NCI-H2029 (cell line): ENCODE measurements around the gene FIBIN.
"Not testable (repeated sequence)": the region's sequence is repeated elsewhere in the genome, so short reads cannot be mapped to it uniquely, and the experiment has no call there.

ENCODE experiments used
- DNase-seq: peaks from one replicate; lab custom pipeline; 2025; lab: John Stamatoyannopoulos, UW

FIBIN gene

DNA sequence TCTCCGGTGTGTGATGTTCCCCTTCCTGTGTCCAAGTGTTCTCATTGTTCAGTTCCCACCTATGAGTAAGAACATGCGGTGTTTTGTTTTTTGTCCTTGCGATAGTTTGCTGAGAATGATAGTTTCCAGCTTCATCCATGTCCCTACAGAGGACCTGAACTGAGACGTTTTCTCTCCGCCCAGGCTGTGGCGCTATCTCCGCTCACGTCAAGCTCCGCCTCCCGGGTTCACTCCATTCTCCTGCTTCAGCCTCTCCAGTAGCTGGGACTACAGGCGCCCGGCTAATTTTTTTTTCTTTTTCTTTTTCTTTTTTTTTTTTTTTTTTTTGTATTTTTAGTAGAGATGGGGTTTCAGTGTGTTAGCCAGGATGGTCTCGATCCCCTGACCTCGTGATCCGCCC lies 16.7 kb upstream of the FIBIN start:
- not testable (repeated sequence) for DNase-seq

DNA sequence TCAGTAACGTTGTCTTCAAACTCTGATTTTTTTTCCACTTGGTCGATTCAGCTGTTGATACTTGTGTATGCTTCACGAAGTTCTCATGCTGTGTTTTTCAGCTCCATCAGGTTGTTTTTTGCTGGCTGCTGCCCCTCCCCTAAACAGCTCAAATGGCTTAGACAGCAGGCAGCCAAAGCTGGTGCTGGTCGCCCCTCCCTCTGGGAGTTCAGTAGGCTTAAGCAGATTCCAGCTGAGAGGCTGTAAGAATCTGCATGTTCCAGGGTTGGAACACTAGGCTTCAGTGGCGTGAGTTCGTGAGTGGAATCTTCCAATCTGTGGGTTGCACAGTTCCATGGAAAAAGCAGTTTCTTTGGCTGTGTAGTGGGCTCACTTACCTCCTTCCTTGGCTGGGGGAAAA lies 10.3 kb upstream of the FIBIN start:
- DNase-seq = no peak

- DNase-seq = no peak
Measured at GRCh38 chr11:26985470-26985869, 8.4 kb upstream of the FIBIN start.

GRCh38 chr11:26985943-26986342 lies 8.0 kb upstream of the FIBIN start:
- no peak for DNase-seq

DNA sequence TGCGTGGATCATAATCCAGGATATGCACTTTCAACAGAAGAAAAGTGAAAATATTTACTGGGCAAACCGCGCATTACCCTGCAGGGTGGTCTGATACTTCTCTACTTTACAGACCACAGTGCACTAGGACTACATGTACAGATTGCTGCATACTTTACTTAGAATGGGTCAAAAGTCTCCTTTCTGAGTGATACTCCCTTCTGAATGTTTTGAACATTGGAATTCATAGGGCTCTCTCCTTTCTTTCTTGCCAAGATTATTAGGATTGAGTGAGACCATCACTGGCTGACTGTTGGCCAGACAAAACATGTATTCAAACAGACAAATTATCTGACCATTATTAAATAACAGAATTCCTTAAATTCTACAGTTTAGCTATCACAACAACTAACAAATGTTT lies 6.6 kb upstream of the FIBIN start:
- no peak for DNase-seq

- DNase-seq = no peak
Measured at GRCh38 chr11:26987731-26988130, 6.2 kb upstream of the FIBIN start.

- no peak for DNase-seq
Measured at GRCh38 chr11:26992031-26992541, 1.8 kb upstream of the FIBIN start.

DNA sequence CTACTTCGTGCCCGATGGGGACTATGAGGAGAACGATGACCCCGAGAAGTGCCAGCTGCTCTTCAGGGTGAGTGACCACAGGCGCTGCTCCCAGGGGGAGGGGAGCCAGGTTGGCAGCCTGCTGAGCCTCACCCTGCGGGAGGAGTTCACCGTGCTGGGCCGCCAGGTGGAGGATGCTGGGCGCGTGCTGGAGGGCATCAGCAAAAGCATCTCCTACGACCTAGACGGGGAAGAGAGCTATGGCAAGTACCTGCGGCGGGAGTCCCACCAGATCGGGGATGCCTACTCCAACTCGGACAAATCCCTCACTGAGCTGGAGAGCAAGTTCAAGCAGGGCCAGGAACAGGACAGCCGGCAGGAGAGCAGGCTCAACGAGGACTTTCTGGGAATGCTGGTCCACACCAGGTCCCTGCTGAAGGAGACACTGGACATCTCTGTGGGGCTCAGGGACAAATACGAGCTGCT lies 751 bp downstream of the FIBIN start:
- DNase-seq = no peak

DNA sequence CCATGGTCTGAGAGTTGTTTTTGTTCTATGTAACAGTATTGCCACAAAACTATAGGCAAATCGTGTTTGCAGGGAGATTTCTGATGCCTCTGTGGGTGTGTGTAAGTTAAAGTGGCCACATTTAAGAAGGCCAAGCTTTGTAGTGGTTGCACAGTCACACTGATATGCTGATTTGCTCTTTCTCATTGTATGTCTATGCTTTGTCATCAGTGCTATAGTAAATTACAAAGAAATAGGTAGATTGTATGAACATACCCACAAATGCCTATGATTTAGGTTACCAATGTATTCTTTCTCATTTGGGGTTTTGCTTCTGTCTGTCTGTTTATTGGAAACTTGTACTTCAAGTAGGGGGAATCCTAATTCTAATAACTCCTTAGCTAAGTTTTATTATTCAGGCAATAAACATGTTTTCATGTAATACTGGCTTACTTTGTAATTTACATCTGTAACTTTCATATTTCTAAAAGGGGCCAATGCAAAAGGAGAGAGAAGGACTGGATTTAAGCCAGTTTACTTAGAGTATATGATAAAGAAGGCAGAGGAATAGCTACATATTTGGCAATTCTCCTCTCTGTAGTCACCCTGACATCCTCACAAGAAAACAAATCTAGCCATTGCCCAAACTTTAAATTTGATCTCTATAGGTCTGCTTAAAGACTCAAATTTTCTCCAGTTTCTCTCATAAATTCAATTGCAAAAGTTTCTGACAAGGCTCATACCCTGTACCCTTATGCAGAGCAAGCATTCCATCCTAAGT lies 2.0 kb downstream of the FIBIN start:
- DNase-seq = no peak

GRCh38 chr11:26997378-26997777 lies 3.5 kb downstream of the FIBIN start:
- DNase-seq = no peak

GRCh38 chr11:27001136-27001730 lies 7.3 kb downstream of the FIBIN start:
- not testable (repeated sequence) for DNase-seq

DNA sequence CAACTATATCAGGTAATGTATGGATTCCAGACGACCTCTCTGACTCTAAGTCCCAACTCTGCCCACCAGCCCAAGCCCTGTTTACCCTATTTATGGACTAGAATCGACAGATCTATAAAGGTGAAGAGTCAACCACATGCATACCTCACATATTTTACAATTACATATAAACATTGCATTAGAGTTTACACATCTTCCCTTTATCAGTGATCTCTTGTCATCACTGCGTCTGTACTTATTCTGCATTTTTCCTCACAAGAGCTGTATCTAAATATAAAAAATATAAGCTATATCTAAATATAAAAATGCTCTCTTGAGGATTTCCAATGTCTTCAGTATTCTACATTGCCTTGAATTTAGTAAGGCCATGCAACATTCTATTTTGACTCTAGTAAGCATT lies 8.5 kb downstream of the FIBIN start:
- DNase-seq = no peak

DNA sequence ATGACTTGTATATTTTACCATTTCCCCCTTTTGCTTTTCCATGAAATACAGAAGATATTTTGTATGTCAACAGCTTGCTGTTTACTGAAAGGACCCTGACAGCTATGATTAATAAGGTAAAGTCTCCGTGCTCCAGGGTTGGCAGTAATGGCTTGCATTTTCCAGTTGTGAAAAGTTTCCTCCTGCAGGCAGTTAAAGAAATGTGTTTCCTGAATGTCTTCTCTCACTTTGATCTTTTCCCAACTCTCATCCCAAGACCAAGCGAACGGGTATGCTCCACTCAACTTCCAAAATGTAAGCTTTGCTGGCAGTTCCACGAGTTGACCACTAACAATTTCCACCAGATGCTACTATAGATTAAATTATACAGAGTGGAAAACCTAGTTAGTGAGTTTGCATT lies 8.9 kb downstream of the FIBIN start:
- no peak for DNase-seq

DNA sequence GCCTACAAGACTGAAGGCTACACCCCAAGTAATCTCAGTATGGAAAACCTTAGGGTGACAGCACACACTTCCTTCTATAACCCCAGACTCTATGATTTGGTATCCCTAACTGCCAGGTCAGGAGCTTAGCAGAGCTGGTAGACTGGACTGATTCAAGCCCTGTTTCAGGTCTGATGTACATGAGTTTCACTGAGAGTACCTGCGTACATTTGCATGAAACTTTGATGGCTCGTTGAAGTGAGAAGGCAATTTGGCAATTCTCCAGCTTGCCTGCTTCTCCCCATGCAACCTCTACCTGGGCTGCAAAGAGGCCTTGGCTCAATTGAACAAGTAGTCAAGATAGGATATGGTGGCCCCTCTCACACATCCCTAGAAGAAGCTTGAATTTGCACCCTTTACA lies 10.2 kb downstream of the FIBIN start:
- no peak for DNase-seq

GRCh38 chr11:27008811-27009535 lies 15.1 kb downstream of the FIBIN start:
- no peak for DNase-seq

GRCh38 chr11:27011560-27012233 lies 17.8 kb downstream of the FIBIN start:
- no peak for DNase-seq

DNA sequence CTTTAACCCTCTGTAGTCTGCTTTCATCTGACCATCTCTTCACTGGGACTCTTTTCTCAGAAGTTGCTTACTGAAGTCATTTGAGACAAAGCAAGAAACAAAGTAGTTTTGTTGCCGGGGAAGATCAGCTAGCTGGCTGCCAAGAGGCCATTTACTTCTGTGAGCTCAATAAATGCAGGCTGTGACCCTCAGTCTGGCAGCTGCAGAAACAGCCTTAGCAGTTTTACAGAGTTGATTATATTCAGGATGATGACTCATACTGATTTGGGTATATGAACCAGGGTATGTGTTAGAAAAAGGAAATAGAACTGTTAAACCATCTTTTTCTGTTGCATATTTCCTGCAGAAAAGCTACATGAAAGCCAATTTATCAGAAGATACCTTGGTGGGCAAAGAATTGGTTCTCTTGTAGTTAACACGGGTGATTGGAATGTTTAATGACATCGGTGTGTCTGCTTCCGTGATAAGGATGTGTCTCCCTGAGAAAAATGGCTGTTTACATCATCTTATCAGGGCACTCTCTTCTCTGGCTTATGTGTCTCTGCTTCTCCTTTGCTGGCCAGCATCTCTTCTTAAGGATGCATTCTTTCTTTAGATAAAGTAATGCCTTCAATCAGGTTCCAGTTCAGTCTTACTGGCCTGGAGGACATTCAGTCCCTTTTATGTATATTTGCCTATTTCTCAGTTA lies 18.5 kb downstream of the FIBIN start:
- DNase-seq = no peak

GRCh38 chr11:27013781-27014361 lies 20.0 kb downstream of the FIBIN start:
- DNase-seq = no peak

- DNase-seq = no peak
Measured at GRCh38 chr11:27018902-27019529, 25.1 kb downstream of the FIBIN start.

- no peak for DNase-seq
Measured at GRCh38 chr11:27020751-27021150, 26.8 kb downstream of the FIBIN start.
